ENCODE data around the gene EPN2. TPM values are rescaled to one million over a fixed set of nuclear protein-coding genes. Genes with fewer than 3 reads are reported as not detected.

Gene EPN2
- total RNA-seq, 1 donor from 2014 or later, result 74.5 TPM

- H3K9me3 Mint-ChIP-seq (ENCODE audit: unreplicated experiment), result no peaks in the 10 kb centered on the region
- no peak for TF ChIP-seq CTCF (IDR thresholded peaks at IDR 0.05; ENCODE audit: unreplicated experiment)
- H3K27me3 Mint-ChIP-seq (ENCODE audit: unreplicated experiment), result peaks cover 13% of the 10 kb centered on the region
- H3K4me1 Mint-ChIP-seq (ENCODE audit: unreplicated experiment), result peaks cover 52% of the 10 kb centered on the region
- no peak overlapping the region for H3K27ac Mint-ChIP-seq (ENCODE audit: unreplicated experiment)
- no peak overlapping the region for H3K4me3 Mint-ChIP-seq (ENCODE audit: unreplicated experiment)
- DNase-seq (ENCODE audit: low spot score), result no peak
- H3K36me3 Mint-ChIP-seq (ENCODE audit: low read depth, unreplicated experiment), result peaks cover 12% of the 10 kb centered on the region
These were observed 67.6 kb downstream of the EPN2 start for GRCh38 chr17:19304751-19305150.

GRCh38 chr17:19305256-19305655 lies 68.1 kb downstream of the EPN2 start:
- peak overlapping the region; percentile 15 for H3K27ac Mint-ChIP-seq (ENCODE audit: unreplicated experiment)
- DNase-seq (ENCODE audit: low spot score), result no peak
- H3K27me3 Mint-ChIP-seq (ENCODE audit: unreplicated experiment), result peaks cover 13% of the 10 kb centered on the region
- H3K36me3 Mint-ChIP-seq (ENCODE audit: low read depth, unreplicated experiment), result peaks cover 15% of the 10 kb centered on the region
- no peak overlapping the region for H3K4me3 Mint-ChIP-seq (ENCODE audit: unreplicated experiment)
- peaks cover 48% of the 10 kb centered on the region for H3K4me1 Mint-ChIP-seq (ENCODE audit: unreplicated experiment)
- no peaks in the 10 kb centered on the region for H3K9me3 Mint-ChIP-seq (ENCODE audit: unreplicated experiment)
- TF ChIP-seq CTCF (IDR thresholded peaks at IDR 0.05; ENCODE audit: unreplicated experiment), result no peak

GRCh38 chr17:19305761-19306159 lies 68.6 kb downstream of the EPN2 start:
- no peaks in the 10 kb centered on the region for H3K9me3 Mint-ChIP-seq (ENCODE audit: unreplicated experiment)
- H3K27me3 Mint-ChIP-seq (ENCODE audit: unreplicated experiment), result peaks cover 13% of the 10 kb centered on the region
- no peak for TF ChIP-seq CTCF (IDR thresholded peaks at IDR 0.05; ENCODE audit: unreplicated experiment)
- no peak overlapping the region for H3K4me3 Mint-ChIP-seq (ENCODE audit: unreplicated experiment)
- H3K4me1 Mint-ChIP-seq (ENCODE audit: unreplicated experiment), result peaks cover 50% of the 10 kb centered on the region
- peaks cover 15% of the 10 kb centered on the region for H3K36me3 Mint-ChIP-seq (ENCODE audit: low read depth, unreplicated experiment)
- no peak overlapping the region for H3K27ac Mint-ChIP-seq (ENCODE audit: unreplicated experiment)
- DNase-seq (ENCODE audit: low spot score), result no peak

GRCh38 chr17:19306160-19307111 lies 69.3 kb downstream of the EPN2 start:
- no peak overlapping the region for H3K27ac Mint-ChIP-seq (ENCODE audit: unreplicated experiment)
- peaks cover 51% of the 10 kb centered on the region for H3K4me1 Mint-ChIP-seq (ENCODE audit: unreplicated experiment)
- no peak for DNase-seq (ENCODE audit: low spot score)
- TF ChIP-seq CTCF (IDR thresholded peaks at IDR 0.05; ENCODE audit: unreplicated experiment), result no peak
- peaks cover 13% of the 10 kb centered on the region for H3K27me3 Mint-ChIP-seq (ENCODE audit: unreplicated experiment)
- no peak overlapping the region for H3K4me3 Mint-ChIP-seq (ENCODE audit: unreplicated experiment)
- no peaks in the 10 kb centered on the region for H3K9me3 Mint-ChIP-seq (ENCODE audit: unreplicated experiment)
- H3K36me3 Mint-ChIP-seq (ENCODE audit: low read depth, unreplicated experiment), result peaks cover 10% of the 10 kb centered on the region

GRCh38 chr17:19307521-19307920 lies 70.4 kb downstream of the EPN2 start:
- peaks cover 12% of the 10 kb centered on the region for H3K27me3 Mint-ChIP-seq (ENCODE audit: unreplicated experiment)
- peaks cover 14% of the 10 kb centered on the region for H3K36me3 Mint-ChIP-seq (ENCODE audit: low read depth, unreplicated experiment)
- peaks cover 55% of the 10 kb centered on the region for H3K4me1 Mint-ChIP-seq (ENCODE audit: unreplicated experiment)
- H3K4me3 Mint-ChIP-seq (ENCODE audit: unreplicated experiment), result no peak overlapping the region
- DNase-seq (ENCODE audit: low spot score), result no peak
- no peak for TF ChIP-seq CTCF (IDR thresholded peaks at IDR 0.05; ENCODE audit: unreplicated experiment)
- H3K9me3 Mint-ChIP-seq (ENCODE audit: unreplicated experiment), result no peaks in the 10 kb centered on the region
- H3K27ac Mint-ChIP-seq (ENCODE audit: unreplicated experiment), result no peak overlapping the region
